Epithelial cell of proximal tubule (primary cell): ENCODE data around the gene GATA5. TPM values are rescaled to one million over a fixed set of nuclear protein-coding genes. Genes with fewer than 3 reads are reported as not detected.

ENCODE experiments used
- DNase-seq: peaks from one replicate; pipeline ENCODE4 v3.0.0-alpha.2; 2011; ENCODE audit warnings: low read depth
- H3K4me3 ChIP-seq: 2 replicates; pipeline ENCODE4 v1.5.1; 2011; ENCODE audit warnings: low read depth, mild to moderate bottlenecking, low read length
- CTCF ChIP-seq: conservative IDR thresholded peaks from 2 replicates; pipeline ENCODE4 v1.5.1; 2012; ENCODE audit warnings: low read depth, mild to moderate bottlenecking, low read length
- total RNA-seq: library from RNA; depleted of rRNA; stranded (reverse); fragments of >200 nt; gene quantifications from 2 replicates; pipeline ENCODE4 v1.2.3, GENCODE V29; 2015

GATA5 gene
- total RNA-seq, 1 donor from 2014 or later, result not detected

DNA sequence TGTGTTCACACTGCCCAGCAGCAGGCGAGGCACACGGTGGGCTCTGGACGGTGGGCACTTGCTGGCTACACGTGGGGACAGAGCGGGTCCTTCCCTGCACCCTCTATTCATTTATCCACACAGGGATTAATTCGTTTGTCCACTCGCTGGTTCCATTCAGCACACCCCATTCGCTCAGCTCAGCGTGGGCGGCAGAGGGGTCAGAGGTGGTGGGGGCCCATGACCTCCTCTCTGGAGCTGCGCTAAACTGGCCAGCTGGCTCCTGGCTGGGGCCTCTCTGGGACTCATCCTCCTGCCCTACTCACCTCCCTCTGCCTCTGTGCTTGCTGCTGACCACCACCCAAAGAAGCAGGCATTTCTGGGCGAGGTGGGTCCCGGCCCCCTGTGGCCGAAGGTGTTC, 27.0 kb downstream of the GATA5 start:
- no peak for TF ChIP-seq CTCF
- H3K4me3 ChIP-seq, result no peak overlapping the region
- DNase-seq, result no peak

GRCh38 chr20:62448038-62448437, 27.8 kb downstream of the GATA5 start:
- no peak for TF ChIP-seq CTCF
- no peak overlapping the region for H3K4me3 ChIP-seq
- no peak for DNase-seq

DNA sequence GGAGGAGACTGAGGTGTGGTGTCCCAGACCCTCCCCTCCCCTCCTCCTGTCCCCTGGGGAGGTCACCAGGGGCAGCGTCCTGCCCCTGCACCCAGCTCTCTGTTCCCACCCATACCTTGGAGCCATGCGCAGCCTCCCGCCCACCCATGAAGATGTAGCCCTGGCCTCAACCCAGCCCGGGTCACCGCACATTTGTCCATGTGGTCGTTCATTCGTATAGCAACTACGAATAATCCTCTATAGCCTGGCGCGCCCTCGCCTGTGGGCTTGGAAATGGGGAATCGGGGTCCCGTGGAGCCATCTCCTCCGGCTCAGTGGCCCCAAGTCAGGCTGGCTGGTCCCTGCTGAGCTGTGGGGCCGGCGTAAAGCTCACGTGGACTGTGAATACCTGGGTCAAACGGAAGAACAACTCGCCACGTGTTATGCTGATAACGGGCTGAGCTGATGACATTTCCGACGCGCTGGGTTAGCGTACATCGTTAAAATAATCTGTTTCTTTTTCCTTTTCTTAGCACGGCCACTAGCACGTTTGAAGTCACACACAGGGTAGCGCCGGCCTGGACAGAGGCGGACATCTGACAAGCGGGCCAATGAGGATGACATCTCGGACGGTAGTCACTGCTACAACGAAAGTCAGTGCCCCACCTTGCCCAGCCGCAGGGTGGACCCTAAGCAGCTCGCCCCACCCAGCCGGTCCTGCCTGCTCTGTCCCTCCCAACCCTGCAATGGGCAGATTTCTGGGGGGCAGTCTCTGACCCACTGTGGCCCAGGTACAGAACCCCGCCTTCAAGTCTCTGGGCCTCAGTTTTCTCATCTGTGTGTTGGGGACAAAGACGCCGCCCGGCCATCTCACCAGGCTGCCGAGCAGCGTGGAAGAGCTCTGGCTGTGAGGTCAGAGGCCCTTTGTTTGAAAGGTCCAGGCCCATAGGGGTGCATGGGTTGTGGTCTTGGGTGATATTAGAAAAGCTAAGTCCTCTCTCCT, 28.6 kb downstream of the GATA5 start:
- no peak for DNase-seq
- no peak for TF ChIP-seq CTCF
- no peak overlapping the region for H3K4me3 ChIP-seq

GRCh38 chr20:62446481-62446880, 29.3 kb downstream of the GATA5 start:
- no peak for TF ChIP-seq CTCF
- no peak overlapping the region for H3K4me3 ChIP-seq
- DNase-seq, result no peak

GRCh38 chr20:62445553-62446340, 30.0 kb downstream of the GATA5 start:
- DNase-seq, result no peak
- no peak overlapping the region for H3K4me3 ChIP-seq
- TF ChIP-seq CTCF, result no peak

DNA sequence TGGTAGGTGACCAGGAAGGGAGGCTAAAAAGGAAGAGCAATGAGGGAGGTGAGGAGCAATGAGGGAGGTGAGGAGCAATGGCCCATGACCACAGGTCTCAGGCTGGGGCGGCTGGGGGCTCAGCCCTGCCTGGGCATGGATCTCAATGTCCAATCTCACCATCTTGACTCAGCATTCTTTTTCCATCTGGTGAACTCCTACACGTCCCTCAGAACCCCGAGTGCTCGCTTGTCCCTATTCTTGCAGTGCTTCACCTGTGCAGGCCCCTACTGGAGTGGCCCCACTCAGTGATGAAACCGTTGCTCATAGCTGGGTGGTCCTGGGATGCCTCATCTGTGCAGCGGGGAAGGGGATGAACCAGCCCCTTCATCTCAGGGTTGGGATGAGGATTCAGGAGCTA, 31.5 kb downstream of the GATA5 start:
- H3K4me3 ChIP-seq, result no peak overlapping the region
- no peak for DNase-seq
- no peak for TF ChIP-seq CTCF
